Measurements from ENCODE around the gene PRKAA1. TPM values are rescaled to one million over a fixed set of nuclear protein-coding genes. Genes with fewer than 3 reads are reported as not detected.

PRKAA1 gene
- total and polyA plus RNA-seq, 2 of the 13 experiments (the other 11 are each of a cell fraction or from before 2014, with no cell fraction given): 36.6 to 58.0 TPM

- in situ Hi-C loops (cut with HindIII; ENCODE audit: extremely low pct_ligation_motif_present, low pct_unique_long_range_greater_than_20kb): no loop called here
- Histone ChIP-seq H3K27ac (ENCODE audit: extremely low read length, insufficient read depth, low read length) (no peak overlapping the region), H3K36me3 (replicated peaks in 1 of 2; ENCODE audit: control insufficient read depth in 1 of 2, insufficient read depth in 2 of 2, low read length in 2 of 2) (no peaks in the 10 kb centered on the region), H2AFZ (ENCODE audit: low read length) (no peak overlapping the region), H3K4me2 (ENCODE audit: low read depth, low read length) (no peak overlapping the region), H3K27me3 (ENCODE audit: control insufficient read depth in 1 of 2, insufficient read depth in 2 of 2, low read length in 2 of 2) (0 out of 5 replicates have a peak, but pooled peaks cover 0 to 1% of the 10 kb centered on the region in 2 experiments), H3K9ac (ENCODE audit: insufficient read depth, low read depth, low read length) (no peak overlapping the region), H3K9me3 (ENCODE audit: low read length) (no peaks in the 10 kb centered on the region), H4K20me1 (ENCODE audit: insufficient read depth, low read length) (no peaks in the 10 kb centered on the region), H3K4me1 (ENCODE audit: insufficient read depth, low read length) (peaks cover 14% of the 10 kb centered on the region; the same call in 1 of the 2 replicates), H3K4me3 (replicated peaks in 1 of 3; ENCODE audit: insufficient read depth in 1 of 3, low read depth in 2 of 3, low read length in 3 of 3) (no peak overlapping the region), H3K79me2 (ENCODE audit: insufficient read depth, low read length) (no peaks in the 10 kb centered on the region)
- DNase-seq (ENCODE audit: low spot score) (no peak), FAIRE-seq (no peak), ATAC-seq (no peak)
- ChIA-PET POLR2A (no interaction called here), CTCF (ENCODE audit: low intra/inter-chr PET ratio, low total read pairs) (no interaction called here)
- intact Hi-C loops (cut with micrococcal nuclease; ENCODE audit: unreplicated experiment): no loop called here
- 21% methylated on average over 2 of the region's 2 CpGs for WGBS (ENCODE audit: low lambda C conversion rate)
- no TSS peak for BruUV-seq (replicated peaks)
- TF ChIP-seq MZF1 (CRISPR knock-in tag; IDR thresholded peaks at IDR 0.05; ENCODE audit: borderline replicate concordance) (no peak), SIX1 (CRISPR knock-in tag; IDR thresholded peaks at IDR 0.05; ENCODE audit: borderline replicate concordance) (no peak), GLMP (CRISPR knock-in tag; IDR thresholded peaks at IDR 0.05; ENCODE audit: borderline replicate concordance) (no peak), RAD51 (IDR thresholded peaks at IDR 0.05; ENCODE audit: borderline replicate concordance) (no peak), ATM (IDR thresholded peaks at IDR 0.05; ENCODE audit: borderline replicate concordance) (no peak), NBN (conservative IDR thresholded peaks at IDR 0.05) (no peak), TBP (CRISPR knock-in tag; IDR thresholded peaks at IDR 0.05) (no peak), ZSCAN30 (CRISPR knock-in tag; IDR thresholded peaks at IDR 0.05) (no peak), ZNF740 (CRISPR knock-in tag; IDR thresholded peaks at IDR 0.05) (no peak), PRDM10 (CRISPR knock-in tag; IDR thresholded peaks at IDR 0.05; ENCODE audit: low read depth) (no peak), TAF15 (IDR thresholded peaks at IDR 0.05; ENCODE audit: low read depth, low read length, poor library complexity, severe bottlenecking) (no peak), FOXK2 (IDR thresholded peaks at IDR 0.05) (no peak), ZNF274 (CRISPR knock-in tag; IDR thresholded peaks at IDR 0.05) (no peak), MAFG (CRISPR knock-in tag; IDR thresholded peaks at IDR 0.05) (no peak), ZNF235 (CRISPR knock-in tag; IDR thresholded peaks at IDR 0.05; ENCODE audit: borderline replicate concordance) (no peak)
Measured at GRCh38 chr5:40846371-40846770, 48.2 kb upstream of the PRKAA1 start.

All from HepG2 (cell line).